RWPE2 (cell line): ENCODE measurements around the gene THSD4.
A peak's percentile ranks its signal among the peaks of the same experiment; 100 is the strongest.

Experiments used
- ATAC-seq: fragments of 200-7000 bp; cut with Tn5 transposase; 3 replicates; pipeline ENCODE4 v1.9.1; 2021; ENCODE audit warnings: low read depth
- DNase-seq: peaks from one replicate; pipeline ENCODE4 v3.0.0-alpha.2; 2020; ENCODE audit warnings: low spot score
- H3K27ac ChIP-seq: fragments of 450-650 bp; 2 replicates; pipeline ENCODE4 v1.5.1; 2017; ENCODE audit warnings: mild to moderate bottlenecking; ENCODE audit not compliant: poor library complexity, severe bottlenecking
- H3K27me3 ChIP-seq: fragments of 250-450 bp; sonication (Bioruptor Pico); 2 replicates; pipeline ENCODE4 v1.5.1; 2021; ENCODE audit warnings: mild to moderate bottlenecking, moderate library complexity; ENCODE audit not compliant: insufficient read depth, poor library complexity, severe bottlenecking
- H3K36me3 ChIP-seq: fragments of 250-450 bp; sonication (Bioruptor Pico); 2 replicates; pipeline ENCODE4 v1.5.1; 2020; ENCODE audit warnings: low read depth, mild to moderate bottlenecking, moderate library complexity
- H3K4me1 ChIP-seq: fragments of 250-450 bp; sonication (Bioruptor Pico); 2 replicates; pipeline ENCODE4 v1.5.1; 2021; ENCODE audit warnings: mild to moderate bottlenecking, moderate library complexity; ENCODE audit not compliant: insufficient read depth, poor library complexity, severe bottlenecking
- H3K4me3 ChIP-seq: fragments of 250-450 bp; sonication (Bioruptor Pico); 2 replicates; pipeline ENCODE4 v1.5.1; 2021; ENCODE audit warnings: mild to moderate bottlenecking, moderate library complexity; ENCODE audit not compliant: severe bottlenecking
- H3K9me3 ChIP-seq: fragments of 250-450 bp; sonication (Bioruptor Pico); 2 replicates; pipeline ENCODE4 v1.5.1; 2021; ENCODE audit warnings: mild to moderate bottlenecking, moderate library complexity; ENCODE audit not compliant: severe bottlenecking
- TF ChIP-seq, protein P1 (sequence below): fragments of 450-650 bp; IDR thresholded peaks from one replicate; pipeline ENCODE4 v1.5.1; 2017; ENCODE audit warnings: mild to moderate bottlenecking, moderate library complexity; ENCODE audit not compliant: poor library complexity, severe bottlenecking

The THSD4 gene

DNA sequence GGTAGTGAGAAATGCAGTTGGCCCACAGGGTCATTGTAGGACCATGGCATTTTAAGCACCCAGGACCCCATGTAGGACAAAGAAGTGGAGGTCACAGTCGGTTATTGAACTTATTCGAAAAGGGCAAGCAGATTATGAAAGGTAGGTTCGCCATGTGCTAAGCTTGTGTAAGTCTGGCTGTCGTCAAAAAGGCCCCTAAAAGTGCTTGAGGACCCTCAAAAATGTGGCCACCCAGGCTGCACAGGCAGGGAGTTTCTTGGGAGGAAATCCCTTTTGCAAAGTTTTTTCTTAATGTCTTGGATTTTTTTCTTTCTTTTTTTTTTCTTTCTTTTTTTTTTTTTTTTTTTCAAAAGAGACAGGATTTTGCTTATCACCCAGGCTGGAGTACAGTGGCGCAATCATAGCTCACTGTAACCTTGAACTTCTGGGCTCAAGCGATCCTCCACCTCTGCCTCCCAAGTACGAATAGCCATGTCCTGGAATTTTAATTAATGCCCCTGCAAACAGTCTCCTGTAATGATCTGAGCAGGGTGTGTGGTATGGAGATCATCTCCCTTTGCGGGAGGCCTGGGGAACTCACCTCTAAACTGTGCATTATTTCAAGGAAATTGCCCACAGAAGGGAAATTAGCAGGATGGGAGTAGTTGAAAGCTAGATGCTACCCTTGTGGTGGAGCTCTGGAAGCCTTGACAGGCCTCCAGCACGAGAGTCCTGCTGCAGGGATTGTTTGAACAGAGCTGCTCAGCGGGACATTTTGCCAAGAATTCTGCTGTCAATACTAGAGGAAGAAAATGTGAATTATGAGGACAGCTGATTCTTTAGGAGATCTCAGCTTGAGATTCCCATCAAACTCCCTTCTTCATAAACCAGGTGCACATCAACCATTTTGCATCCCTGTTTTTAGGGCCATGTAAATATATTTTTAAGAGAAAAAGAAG, 28.4 kb downstream of the THSD4 start:
- Histone ChIP-seq H3K9me3 (no peaks in the 10 kb centered on the region), H3K36me3 (peaks cover 73% of the 10 kb centered on the region), H3K27ac (peak overlapping the region; percentile 11), H3K4me3 (no peak overlapping the region), H3K27me3 (no peaks in the 10 kb centered on the region), H3K4me1 (peaks cover 3% of the 10 kb centered on the region)
- TF ChIP-seq, protein P1, sequence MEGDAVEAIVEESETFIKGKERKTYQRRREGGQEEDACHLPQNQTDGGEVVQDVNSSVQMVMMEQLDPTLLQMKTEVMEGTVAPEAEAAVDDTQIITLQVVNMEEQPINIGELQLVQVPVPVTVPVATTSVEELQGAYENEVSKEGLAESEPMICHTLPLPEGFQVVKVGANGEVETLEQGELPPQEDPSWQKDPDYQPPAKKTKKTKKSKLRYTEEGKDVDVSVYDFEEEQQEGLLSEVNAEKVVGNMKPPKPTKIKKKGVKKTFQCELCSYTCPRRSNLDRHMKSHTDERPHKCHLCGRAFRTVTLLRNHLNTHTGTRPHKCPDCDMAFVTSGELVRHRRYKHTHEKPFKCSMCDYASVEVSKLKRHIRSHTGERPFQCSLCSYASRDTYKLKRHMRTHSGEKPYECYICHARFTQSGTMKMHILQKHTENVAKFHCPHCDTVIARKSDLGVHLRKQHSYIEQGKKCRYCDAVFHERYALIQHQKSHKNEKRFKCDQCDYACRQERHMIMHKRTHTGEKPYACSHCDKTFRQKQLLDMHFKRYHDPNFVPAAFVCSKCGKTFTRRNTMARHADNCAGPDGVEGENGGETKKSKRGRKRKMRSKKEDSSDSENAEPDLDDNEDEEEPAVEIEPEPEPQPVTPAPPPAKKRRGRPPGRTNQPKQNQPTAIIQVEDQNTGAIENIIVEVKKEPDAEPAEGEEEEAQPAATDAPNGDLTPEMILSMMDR: no peak
- ATAC-seq: no peak
- no peak for DNase-seq

DNA sequence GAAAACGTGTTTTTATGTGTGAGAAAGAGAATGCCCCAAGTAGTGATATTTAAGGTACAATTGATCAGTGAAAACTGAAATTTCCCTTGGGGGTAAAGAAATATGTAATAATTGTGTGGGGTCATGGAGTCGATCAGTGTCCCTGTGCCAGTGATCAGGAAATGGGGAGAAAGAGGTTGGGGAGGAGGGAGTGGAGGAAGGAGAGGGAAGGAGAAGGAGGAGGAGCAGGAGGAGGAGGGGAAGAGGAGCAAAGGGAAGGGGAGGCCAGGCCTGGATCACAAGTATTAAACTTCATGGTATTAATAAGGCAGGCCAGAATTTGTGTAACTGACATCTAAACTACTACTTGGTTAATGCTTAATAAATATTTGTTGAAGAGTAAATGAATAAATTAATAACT, 30.4 kb downstream of the THSD4 start:
- H3K27me3 ChIP-seq: no peaks in the 10 kb centered on the region
- no peaks in the 10 kb centered on the region for H3K9me3 ChIP-seq
- no peak for ATAC-seq
- H3K36me3 ChIP-seq: peaks cover 73% of the 10 kb centered on the region
- H3K4me3 ChIP-seq: no peak overlapping the region
- DNase-seq: no peak
- H3K4me1 ChIP-seq: peaks cover 15% of the 10 kb centered on the region
- TF ChIP-seq, protein P1: no peak
- peak overlapping the region; percentile 11 for H3K27ac ChIP-seq

DNA sequence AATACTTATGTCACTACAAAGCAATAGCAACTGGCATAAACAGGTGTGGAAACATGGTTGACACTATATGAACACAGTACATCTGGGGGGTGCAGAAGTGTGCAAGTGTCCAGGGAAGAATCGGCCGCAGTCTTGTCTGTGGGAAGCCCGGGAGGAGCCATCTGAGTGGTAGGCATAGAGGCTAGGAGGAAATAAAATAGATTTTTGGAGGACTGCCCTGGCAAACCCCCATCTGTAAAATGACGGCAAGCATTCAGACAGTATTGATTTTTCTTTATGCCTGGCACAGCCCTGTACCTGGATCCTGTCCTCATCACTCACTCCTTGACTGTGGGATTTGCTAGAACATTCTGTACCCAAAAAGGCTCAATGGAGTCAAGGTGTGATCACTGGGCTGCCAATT, 31.3 kb downstream of the THSD4 start:
- Histone ChIP-seq H3K27ac (peak overlapping the region; percentile 11), H3K36me3 (peaks cover 70% of the 10 kb centered on the region), H3K9me3 (no peaks in the 10 kb centered on the region), H3K4me1 (peaks cover 18% of the 10 kb centered on the region), H3K27me3 (no peaks in the 10 kb centered on the region), H3K4me3 (no peak overlapping the region)
- TF ChIP-seq, protein P1: no peak
- ATAC-seq (no peak), DNase-seq (no peak)

DNA sequence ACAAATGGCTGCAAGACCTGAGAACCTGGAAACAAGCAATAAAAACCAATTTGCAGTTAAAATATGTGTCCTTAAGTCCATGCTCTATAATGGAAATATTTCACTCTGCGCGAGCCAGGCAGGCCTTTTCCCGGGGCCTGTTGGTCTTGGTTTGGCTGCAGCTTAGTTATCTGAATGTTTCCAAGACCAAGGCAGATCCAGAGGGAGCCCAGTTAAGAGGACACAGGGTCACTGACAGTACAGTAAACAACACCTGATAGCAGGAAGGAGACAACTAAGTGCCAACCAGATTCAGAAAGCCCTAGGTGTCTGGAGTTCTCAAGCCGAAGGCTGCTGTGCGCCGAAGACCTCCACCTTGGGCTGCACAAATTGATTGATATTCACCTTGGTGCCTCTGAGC, 32.8 kb downstream of the THSD4 start:
- peak overlapping the region; percentile 11 for H3K27ac ChIP-seq
- TF ChIP-seq, protein P1: no peak
- no peak for DNase-seq
- no peaks in the 10 kb centered on the region for H3K27me3 ChIP-seq
- H3K4me3 ChIP-seq: no peak overlapping the region
- peaks cover 60% of the 10 kb centered on the region for H3K36me3 ChIP-seq
- peaks cover 18% of the 10 kb centered on the region for H3K4me1 ChIP-seq
- no peaks in the 10 kb centered on the region for H3K9me3 ChIP-seq
- ATAC-seq: no peak
